Hematopoietic multipotent progenitor cell treated with erythropoietin and hydrocortisone succinate and interleukin-3 and kit ligand, for 15 days (in vitro differentiated cells): ENCODE data around the gene EIF3F.

Experiments
- DNase-seq: peaks from one replicate; pipeline ENCODE4 v3.0.0-alpha.2; 2015; ENCODE audit warnings: low spot score

The EIF3F gene

GRCh38 chr11:8022876-8023275 is 35.7 kb downstream of the EIF3F start:
- no peak for DNase-seq

- DNase-seq = no peak
Measured at GRCh38 chr11:8023831-8024555, 36.9 kb downstream of the EIF3F start.

GRCh38 chr11:8025123-8025522 is 38.0 kb downstream of the EIF3F start:
- DNase-seq = no peak

GRCh38 chr11:8025816-8026215 is 38.7 kb downstream of the EIF3F start:
- no peak for DNase-seq

GRCh38 chr11:8026982-8027381 is 39.8 kb downstream of the EIF3F start:
- no peak for DNase-seq

- no peak for DNase-seq
Measured at GRCh38 chr11:8028766-8029165, 41.6 kb downstream of the EIF3F start.

GRCh38 chr11:8030526-8031247 is 43.5 kb downstream of the EIF3F start:
- no peak for DNase-seq

GRCh38 chr11:8031248-8032115 is 44.3 kb downstream of the EIF3F start:
- DNase-seq = no peak

- no peak for DNase-seq
Measured at GRCh38 chr11:8032122-8032521, 45.0 kb downstream of the EIF3F start.

GRCh38 chr11:8032576-8033304 is 45.6 kb downstream of the EIF3F start:
- DNase-seq = no peak

- peak; percentile 52 for DNase-seq
Measured at GRCh38 chr11:8033305-8034105, 46.4 kb downstream of the EIF3F start.

- no peak for DNase-seq
Measured at GRCh38 chr11:8034106-8034585, 47.0 kb downstream of the EIF3F start.

- no peak for DNase-seq
Measured at GRCh38 chr11:8034604-8035190, 47.6 kb downstream of the EIF3F start.

GRCh38 chr11:8035200-8035855 is 48.2 kb downstream of the EIF3F start:
- no peak for DNase-seq

GRCh38 chr11:8036002-8036802 is 49.1 kb downstream of the EIF3F start:
- DNase-seq = no peak

- no peak for DNase-seq
Measured at GRCh38 chr11:8036986-8037385, 49.8 kb downstream of the EIF3F start.

GRCh38 chr11:8038393-8038792 is 51.3 kb downstream of the EIF3F start:
- DNase-seq = no peak

- no peak for DNase-seq
Measured at GRCh38 chr11:8038811-8039529, 51.8 kb downstream of the EIF3F start.
